CD4-positive, alpha-beta T cell (primary cell): Measurements from ENCODE around the gene GALNT10. TPM values are rescaled to one million over a fixed set of nuclear protein-coding genes. Genes with fewer than 3 reads are reported as not detected.

Source experiments
- ATAC-seq: fragments of 200-7000 bp; cut with Tn5 transposase; one replicate; pipeline ENCODE4 v1.10.0; 2022; ENCODE audit warnings: mild to moderate bottlenecking; ENCODE audit not compliant: poor library complexity
- CTCF ChIA-PET: fragments of 350-600 bp; sonication (Branson Sonifier 250); formaldehyde crosslinking; loops from one replicate; lab custom pipeline; 2021; ENCODE audit warnings: antibody characterized with exemption, inconsistent platforms; lab: Charles Lee
- POLR2A ChIA-PET: fragments of 350-600 bp; sonication (Branson Sonifier 250); formaldehyde crosslinking; loops from one replicate; lab custom pipeline; 2021; ENCODE audit warnings: antibody characterized with exemption, inconsistent platforms; lab: Charles Lee
- DNase-seq, 14 experiments: peaks; one replicate each; pipeline ENCODE4 v3.0.0-alpha.2; 2013 to 2020; ENCODE audit warnings: mixed read lengths in 2 of 14
- H3K27ac ChIP-seq, 2 donors: one replicate each; pipeline versions ENCODE4 v1.5.1 to v1.7.0; 2013; ENCODE audit warnings: low read length in 2 of 2, low read depth in 1 of 2, mild to moderate bottlenecking in 1 of 2
- H3K27me3 ChIP-seq, 2 experiments: 1 replicate in 1 of 2; 2 replicates in 1 of 2; pipeline versions ENCODE4 v1.6.1 to v1.7.0; 2013; ENCODE audit warnings: low read length in 2 of 2, control low read depth in 1 of 2, mild to moderate bottlenecking in 1 of 2, moderate library complexity in 1 of 2; ENCODE audit not compliant: insufficient read depth in 2 of 2, control insufficient read depth in 1 of 2
- H3K36me3 ChIP-seq: one replicate; pipeline ENCODE4 v1.6.1; 2013; ENCODE audit warnings: low read length, control low read depth; ENCODE audit not compliant: insufficient read depth
- H3K4me1 ChIP-seq: one replicate; pipeline ENCODE4 v1.6.1; 2013; ENCODE audit warnings: low read length, control low read depth; ENCODE audit not compliant: insufficient read depth
- H3K4me3 ChIP-seq: one replicate; pipeline ENCODE4 v1.5.1; 2013; ENCODE audit warnings: mild to moderate bottlenecking, low read length, moderate library complexity
- H3K9me3 ChIP-seq, 2 experiments: 1 replicate in 1 of 2; 2 replicates in 1 of 2; pipeline versions ENCODE4 v1.6.1 to v1.7.0; 2013; ENCODE audit warnings: low read length in 2 of 2, mild to moderate bottlenecking in 2 of 2, control low read depth in 1 of 2, moderate library complexity in 1 of 2; ENCODE audit not compliant: control insufficient read depth in 1 of 2, insufficient read depth in 1 of 2
- H3K27ac Mint-ChIP-seq: one replicate; pipeline ENCODE4 v1.8.0; 2020; ENCODE audit warnings: mixed read lengths
- H3K27me3 Mint-ChIP-seq: one replicate; pipeline ENCODE4 v1.8.0; 2021; ENCODE audit warnings: mixed read lengths
- H3K36me3 Mint-ChIP-seq: one replicate; pipeline ENCODE4 v1.8.0; 2021; ENCODE audit warnings: low read depth, mixed read lengths
- H3K4me1 Mint-ChIP-seq: one replicate; pipeline ENCODE4 v1.8.0; 2021; ENCODE audit warnings: low read depth, mixed read lengths
- H3K4me3 Mint-ChIP-seq: one replicate; pipeline ENCODE4 v1.8.0; 2020; ENCODE audit warnings: mild to moderate bottlenecking, mixed read lengths
- H3K9me3 Mint-ChIP-seq: one replicate; pipeline ENCODE4 v1.8.0; 2020; ENCODE audit warnings: mixed read lengths
- CTCF ChIP-seq: fragments of 200-600 bp; IDR thresholded peaks from one replicate; pipeline ENCODE4 v1.8.0; 2022; ENCODE audit warnings: antibody characterized with exemption, mild to moderate bottlenecking
- intact Hi-C, 2 experiments: fragments of 100-400 bp; cut with DNase I in 1 of 2; cut with micrococcal nuclease in 1 of 2; formaldehyde crosslinking; loops; one replicate each; pipeline versions ENCODE4 v1.15.1 to v1.9.0; 2023 to 2025; cut with DNase I, micrococcal nuclease
- total RNA-seq, 174 experiments: library from RNA in 2 of 174; stranded (reverse) in 2 of 174; gene quantifications; one replicate each; pipeline ENCODE4 v1.2.3 and lab custom pipeline; 2021 to 2026

GALNT10 gene
- total RNA-seq, 2 experiments from 2014 or later, result 21.7 to 23.0 TPM

DNA sequence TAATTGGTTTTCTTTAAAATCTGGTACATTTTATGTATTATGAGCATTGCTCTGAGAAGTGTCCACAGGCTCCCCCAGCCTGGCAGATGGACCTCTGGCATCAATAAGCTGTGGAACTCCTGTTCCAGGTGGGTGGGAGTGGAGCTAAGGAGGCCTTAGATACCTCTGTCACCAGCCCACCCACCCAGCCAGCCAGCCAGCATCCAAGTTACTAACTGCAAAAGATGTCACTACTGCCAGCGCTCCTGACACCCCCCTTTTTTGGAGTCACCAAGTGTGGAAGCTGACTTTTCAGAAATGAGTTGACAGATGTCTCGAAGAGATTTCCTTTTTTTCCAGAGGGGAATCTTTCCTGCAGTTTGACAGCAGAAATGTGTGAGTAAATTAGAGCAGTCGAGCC lies 111.2 kb downstream of the GALNT10 start:
- no peaks in the 10 kb centered on the region for H3K4me1 ChIP-seq
- H3K4me3 ChIP-seq, result no peak overlapping the region
- POLR2A ChIA-PET, result no interaction called here
- ATAC-seq (no peak), DNase-seq (no peak)
- H3K36me3 Mint-ChIP-seq, result peaks cover 86% of the 10 kb centered on the region
- no peaks in the 10 kb centered on the region for H3K27me3 Mint-ChIP-seq
- H3K9me3 Mint-ChIP-seq, result no peaks in the 10 kb centered on the region
- TF ChIP-seq CTCF, result no peak
- H3K27me3 ChIP-seq, result no peaks in the 10 kb centered on the region
- H3K4me3 Mint-ChIP-seq, result no peak overlapping the region
- intact Hi-C loops, result no loop called here
- peaks cover 0 to 3% of the 10 kb centered on the region in 2 experiments for H3K9me3 ChIP-seq
- no peak overlapping the region for H3K27ac ChIP-seq
- H3K36me3 ChIP-seq, result peaks cover 46% of the 10 kb centered on the region
- no peaks in the 10 kb centered on the region for H3K4me1 Mint-ChIP-seq
- CTCF ChIA-PET, result no interaction called here
- no peak overlapping the region for H3K27ac Mint-ChIP-seq

DNA sequence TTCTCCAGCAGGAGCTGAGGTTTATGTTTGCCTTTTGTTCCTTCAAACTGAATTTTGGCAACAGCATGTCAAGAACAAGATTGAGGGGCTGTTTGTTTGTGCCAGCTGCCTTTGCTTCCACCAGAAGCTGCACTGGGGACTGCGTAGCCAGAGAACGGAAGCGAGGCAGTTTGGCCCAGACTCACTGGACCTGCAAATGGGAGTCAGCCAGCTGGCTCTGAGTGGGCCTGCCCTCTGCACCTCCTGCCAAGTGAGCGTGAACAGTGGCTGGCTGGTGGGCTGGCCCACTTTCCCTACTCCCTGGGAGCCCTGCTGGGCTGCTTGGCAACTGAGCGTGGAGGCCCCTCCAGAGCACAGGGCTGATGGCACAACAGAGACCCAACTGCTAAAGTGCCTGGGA lies 111.6 kb downstream of the GALNT10 start:
- intact Hi-C loops, result no loop called here
- no peak overlapping the region for H3K4me3 Mint-ChIP-seq
- peaks cover 81% of the 10 kb centered on the region for H3K36me3 Mint-ChIP-seq
- no peak overlapping the region for H3K4me3 ChIP-seq
- no peaks in the 10 kb centered on the region for H3K9me3 Mint-ChIP-seq
- TF ChIP-seq CTCF, result no peak
- H3K4me1 ChIP-seq, result no peaks in the 10 kb centered on the region
- H3K4me1 Mint-ChIP-seq, result no peaks in the 10 kb centered on the region
- peaks cover 0 to 3% of the 10 kb centered on the region in 2 experiments for H3K9me3 ChIP-seq
- no peaks in the 10 kb centered on the region for H3K27me3 Mint-ChIP-seq
- H3K36me3 ChIP-seq, result peaks cover 42% of the 10 kb centered on the region
- POLR2A ChIA-PET, result no interaction called here
- no peak overlapping the region for H3K27ac ChIP-seq
- no peaks in the 10 kb centered on the region for H3K27me3 ChIP-seq
- DNase-seq, result no peak
- CTCF ChIA-PET, result no interaction called here
- H3K27ac Mint-ChIP-seq, result no peak overlapping the region
- ATAC-seq, result no peak

DNA sequence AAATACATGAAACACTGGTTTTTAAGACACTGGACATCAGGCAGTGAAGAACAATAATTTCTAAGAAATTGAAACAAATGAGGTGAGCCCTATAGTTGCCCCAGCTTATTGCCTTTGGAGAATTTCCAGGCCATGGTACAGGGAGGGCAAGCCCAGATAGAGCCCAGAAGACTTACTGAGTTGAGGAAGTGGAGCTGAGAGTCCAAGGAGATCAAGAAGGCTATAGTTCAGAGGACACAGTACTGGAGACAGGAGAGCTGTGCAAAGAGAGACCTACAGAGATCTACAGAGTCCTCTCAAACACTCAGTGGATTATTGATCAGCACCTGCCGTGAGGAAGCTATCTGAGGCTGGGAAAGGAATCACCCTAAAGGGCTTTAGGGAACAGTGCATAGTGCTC lies 112.6 kb downstream of the GALNT10 start:
- H3K27me3 ChIP-seq, result no peaks in the 10 kb centered on the region
- no peak overlapping the region for H3K4me3 Mint-ChIP-seq
- no peaks in the 10 kb centered on the region for H3K4me1 Mint-ChIP-seq
- H3K27me3 Mint-ChIP-seq, result no peaks in the 10 kb centered on the region
- ATAC-seq (no peak), DNase-seq (no peak)
- no peaks in the 10 kb centered on the region for H3K4me1 ChIP-seq
- intact Hi-C loops, result no loop called here
- peaks cover 39% of the 10 kb centered on the region for H3K36me3 ChIP-seq
- ChIA-PET POLR2A (no interaction called here), CTCF (no interaction called here)
- H3K9me3 ChIP-seq, result peaks cover 0 to 3% of the 10 kb centered on the region in 2 experiments
- peaks cover 72% of the 10 kb centered on the region for H3K36me3 Mint-ChIP-seq
- no peak overlapping the region for H3K27ac ChIP-seq
- TF ChIP-seq CTCF, result no peak
- H3K4me3 ChIP-seq, result no peak overlapping the region
- H3K27ac Mint-ChIP-seq, result no peak overlapping the region
- no peaks in the 10 kb centered on the region for H3K9me3 Mint-ChIP-seq
